K562 (cell line): ENCODE data around the gene PDE8A. TPM values are rescaled to one million over a fixed set of nuclear protein-coding genes. Genes with fewer than 3 reads are reported as not detected.

Experiments
- CTBP1 ChIP-seq: fragments of 450-650 bp; IDR thresholded peaks from 2 replicates; pipeline ENCODE4 v1.6.1; 2016; ENCODE audit warnings: borderline replicate concordance
- DPF2 ChIP-seq: fragments of 450-650 bp; IDR thresholded peaks from 2 replicates; pipeline ENCODE4 v1.6.1; 2016
- GABPA ChIP-seq: fragments of 200-800 bp; sonication (Bioruptor generic); conservative IDR thresholded peaks from 2 replicates; pipeline ENCODE4 v1.6.1; 2016; ENCODE audit warnings: low read depth, missing genetic modification characterization, missing compliant biosample characterization
- MEF2D ChIP-seq: conservative IDR thresholded peaks from 2 replicates; pipeline ENCODE4 v1.6.1; 2016; ENCODE audit warnings: low read depth, missing genetic modification characterization, missing compliant biosample characterization
- THRAP3 ChIP-seq: fragments of 450-650 bp; IDR thresholded peaks from 2 replicates; pipeline ENCODE4 v1.6.1; 2016; ENCODE audit warnings: mild to moderate bottlenecking, inconsistent platforms, borderline replicate concordance
- USF2 ChIP-seq: sonication (generic); formaldehyde crosslinking; IDR thresholded peaks from 2 replicates; pipeline ENCODE4 v1.5.0; 2020; ENCODE audit warnings: missing genetic modification reagents
- polyA plus RNA-seq, 8 experiments: library from polyadenylated mRNA; depleted of rRNA in 4 of 8; stranded (reverse) in 5 of 8; unstranded in 3 of 8; fragments of >200 nt; fragmentation: Nextera tagmentation in 2 of 8; fragmentation: Illumina TruSeq in 1 of 8; extraction: Ambion mirVana in 2 of 8; extraction: Trizol in 1 of 8; gene quantifications; 2 replicates each; pipeline versions ENCODE4 v1.2.1 to v1.2.3, GENCODE V29; 2011 to 2014; ENCODE audit warnings: inconsistent platforms in 1 of 8, missing spikeins in 1 of 8
- total RNA-seq, 7 experiments: library from RNA; depleted of rRNA in 6 of 7; stranded (reverse); fragments of >200 nt in 6 of 7; fragmentation: Illumina TruSeq in 2 of 7; extraction: Trizol in 2 of 7; gene quantifications; 2 replicates each; pipeline versions ENCODE4 v1.2.1 to v1.2.3, GENCODE V29; 2011 to 2021; ENCODE audit warnings: low replicate concordance in 1 of 7
- TF ChIP-seq, protein P1 (sequence below): fragments of 450-650 bp; IDR thresholded peaks from 2 replicates; pipeline ENCODE4 v1.6.1; 2018; ENCODE audit warnings: mild to moderate bottlenecking, low read depth; ENCODE audit not compliant: partially characterized antibody
- TF ChIP-seq, protein P2 (sequence below), 2 experiments: fragments of 450-650 bp in 1 of 2; sonication (generic) in 1 of 2; formaldehyde crosslinking; conservative IDR thresholded peaks; 2 replicates each; pipeline versions ENCODE4 v1.4.0 to v1.8.1; 2020 to 2022; ENCODE audit warnings: mild to moderate bottlenecking in 1 of 2, missing genetic modification reagents in 1 of 2

The PDE8A gene
- total and polyA plus RNA-seq, 9 of the 15 experiments (the other 6 are each of a cell fraction or from before 2014, with no cell fraction given), result 5.9 to 40.3 (median 19.8) TPM

- TF ChIP-seq USF2 (no peak), DPF2 (0 out of 2 replicates have a peak, but pooled peaks have one; percentile 15), CTBP1 (peak; percentile 27; the same call in 1 of the 2 replicates), THRAP3 (0 out of 2 replicates have a peak, but pooled peaks have one; percentile 66), GABPA (tag) (no peak; the same call in 1 of the 2 replicates), MEF2D (tag) (no peak)
- TF ChIP-seq, protein P1, sequence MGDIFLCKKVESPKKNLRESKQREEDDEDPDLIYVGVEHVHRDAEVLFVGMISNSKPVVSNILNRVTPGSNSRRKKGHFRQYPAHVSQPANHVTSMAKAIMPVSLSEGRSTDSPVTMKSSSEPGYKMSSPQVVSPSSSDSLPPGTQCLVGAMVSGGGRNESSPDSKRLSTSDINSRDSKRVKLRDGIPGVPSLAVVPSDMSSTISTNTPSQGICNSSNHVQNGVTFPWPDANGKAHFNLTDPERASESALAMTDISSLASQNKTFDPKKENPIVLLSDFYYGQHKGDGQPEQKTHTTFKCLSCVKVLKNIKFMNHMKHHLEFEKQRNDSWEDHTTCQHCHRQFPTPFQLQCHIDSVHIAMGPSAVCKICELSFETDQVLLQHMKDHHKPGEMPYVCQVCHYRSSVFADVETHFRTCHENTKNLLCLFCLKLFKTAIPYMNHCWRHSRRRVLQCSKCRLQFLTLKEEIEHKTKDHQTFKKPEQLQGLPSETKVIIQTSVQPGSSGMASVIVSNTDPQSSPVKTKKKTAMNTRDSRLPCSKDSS, result no peak
- TF ChIP-seq, protein P2, sequence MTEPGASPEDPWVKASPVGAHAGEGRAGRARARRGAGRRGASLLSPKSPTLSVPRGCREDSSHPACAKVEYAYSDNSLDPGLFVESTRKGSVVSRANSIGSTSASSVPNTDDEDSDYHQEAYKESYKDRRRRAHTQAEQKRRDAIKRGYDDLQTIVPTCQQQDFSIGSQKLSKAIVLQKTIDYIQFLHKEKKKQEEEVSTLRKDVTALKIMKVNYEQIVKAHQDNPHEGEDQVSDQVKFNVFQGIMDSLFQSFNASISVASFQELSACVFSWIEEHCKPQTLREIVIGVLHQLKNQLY (CRISPR knock-in tag; conservative IDR thresholded peaks at IDR 0.05), result no peak
Measured at GRCh38 chr15:85008474-85009260, 27.0 kb downstream of the PDE8A start (continued).
